Trophoblast cell (in vitro differentiated cells and primary cell): ENCODE measurements around the gene CIT.
"Not testable (repeated sequence)": the region's sequence is repeated elsewhere in the genome, so short reads cannot be mapped to it uniquely, and the experiment has no call there.

Experiments
- DNase-seq, 2 donors: peaks; one replicate each; pipeline ENCODE4 v3.0.0-alpha.2; 2016
- H2AFZ ChIP-seq: 2 replicates; pipeline ENCODE4 v1.6.1; 2013; ENCODE audit warnings: low read length, moderate library complexity, mild to moderate bottlenecking; ENCODE audit not compliant: insufficient read depth, poor library complexity
- H2AK5ac ChIP-seq: 2 replicates; pipeline ENCODE4 v1.6.1; 2013; ENCODE audit warnings: mild to moderate bottlenecking, low read length
- H2BK120ac ChIP-seq: 2 replicates; pipeline ENCODE4 v1.6.1; 2013; ENCODE audit warnings: low read length, mild to moderate bottlenecking, moderate library complexity; ENCODE audit not compliant: insufficient read depth, poor library complexity
- H2BK12ac ChIP-seq: 2 replicates; pipeline ENCODE4 v1.6.1; 2013; ENCODE audit warnings: mild to moderate bottlenecking, low read length, moderate library complexity
- H2BK5ac ChIP-seq: 2 replicates; pipeline ENCODE4 v1.6.1; 2013; ENCODE audit warnings: low read length, low read depth, moderate library complexity, mild to moderate bottlenecking; ENCODE audit not compliant: poor library complexity
- H3K14ac ChIP-seq: 2 replicates; pipeline ENCODE4 v1.6.1; 2013; ENCODE audit warnings: mild to moderate bottlenecking, low read length
- H3K18ac ChIP-seq: 2 replicates; pipeline ENCODE4 v1.6.1; 2013; ENCODE audit warnings: mild to moderate bottlenecking, low read length
- H3K23ac ChIP-seq: 2 replicates; pipeline ENCODE4 v1.6.1; 2013; ENCODE audit warnings: low read length
- H3K27ac ChIP-seq: 2 replicates; pipeline ENCODE4 v1.5.1; 2013; ENCODE audit warnings: low read depth, mild to moderate bottlenecking, inconsistent platforms, low read length, moderate library complexity
- H3K27me3 ChIP-seq: 2 replicates; pipeline ENCODE4 v1.6.1; 2013; ENCODE audit warnings: inconsistent platforms, mild to moderate bottlenecking, low read length, moderate library complexity; ENCODE audit not compliant: insufficient read depth
- H3K36me3 ChIP-seq, 2 experiments: 1 replicate in 1 of 2; 2 replicates in 1 of 2; pipeline ENCODE4 v1.6.1; 2013; ENCODE audit warnings: low read length in 2 of 2, mild to moderate bottlenecking in 2 of 2, moderate library complexity in 1 of 2; ENCODE audit not compliant: insufficient read depth in 2 of 2, control insufficient read depth in 1 of 2
- H3K4ac ChIP-seq: 2 replicates; pipeline ENCODE4 v1.6.1; 2013; ENCODE audit warnings: low read depth, mild to moderate bottlenecking, low read length, moderate library complexity
- H3K4me1 ChIP-seq, 2 experiments: 1 replicate in 1 of 2; 2 replicates in 1 of 2; pipeline ENCODE4 v1.6.1; 2013; ENCODE audit warnings: low read length in 2 of 2, mild to moderate bottlenecking in 2 of 2, moderate library complexity in 1 of 2; ENCODE audit not compliant: insufficient read depth in 2 of 2, control insufficient read depth in 1 of 2
- H3K4me2 ChIP-seq: 2 replicates; pipeline ENCODE4 v1.6.1; 2013; ENCODE audit warnings: inconsistent platforms, mild to moderate bottlenecking, low read length, moderate library complexity
- H3K4me3 ChIP-seq: 2 replicates; pipeline ENCODE4 v1.5.1; 2013; ENCODE audit warnings: mild to moderate bottlenecking, low read depth, low read length, inconsistent platforms
- H3K79me1 ChIP-seq: one replicate; pipeline ENCODE4 v1.6.1; 2013; ENCODE audit warnings: low read length
- H3K79me2 ChIP-seq: 2 replicates; pipeline ENCODE4 v1.6.1; 2013; ENCODE audit warnings: low read length, mild to moderate bottlenecking; ENCODE audit not compliant: control insufficient read depth, insufficient read depth, poor library complexity
- H3K9ac ChIP-seq: 2 replicates; pipeline ENCODE4 v1.6.1; 2013; ENCODE audit warnings: mild to moderate bottlenecking, low read length
- H3K9me3 ChIP-seq: 2 replicates; pipeline ENCODE4 v1.6.1; 2013; ENCODE audit warnings: low read depth, mild to moderate bottlenecking, control low read depth, inconsistent platforms, low read length; ENCODE audit not compliant: insufficient read depth
- H4K12ac ChIP-seq: 2 replicates; pipeline ENCODE4 v1.6.1; 2013; ENCODE audit warnings: low read depth, mild to moderate bottlenecking, low read length, moderate library complexity
- H4K8ac ChIP-seq: 2 replicates; pipeline ENCODE4 v1.6.1; 2013; ENCODE audit warnings: low read depth, mild to moderate bottlenecking, low read length, moderate library complexity
- H4K91ac ChIP-seq: one replicate; pipeline ENCODE4 v1.6.1; 2013; ENCODE audit warnings: low read depth, mild to moderate bottlenecking, low read length, moderate library complexity
- WGBS: extraction: QIAGEN DNeasy Blood & Tissue Kit; methylation state at CpG from one replicate; pipeline ENCODE4 v1.1.7; 2013; ENCODE audit warnings: missing lambda C conversion rate; ENCODE audit not compliant: insufficient read length, insufficient coverage; ENCODE audit errors: extremely low coverage; 5-methylcytosine and 5-hydroxymethylcytosine counted together

Gene CIT

DNA sequence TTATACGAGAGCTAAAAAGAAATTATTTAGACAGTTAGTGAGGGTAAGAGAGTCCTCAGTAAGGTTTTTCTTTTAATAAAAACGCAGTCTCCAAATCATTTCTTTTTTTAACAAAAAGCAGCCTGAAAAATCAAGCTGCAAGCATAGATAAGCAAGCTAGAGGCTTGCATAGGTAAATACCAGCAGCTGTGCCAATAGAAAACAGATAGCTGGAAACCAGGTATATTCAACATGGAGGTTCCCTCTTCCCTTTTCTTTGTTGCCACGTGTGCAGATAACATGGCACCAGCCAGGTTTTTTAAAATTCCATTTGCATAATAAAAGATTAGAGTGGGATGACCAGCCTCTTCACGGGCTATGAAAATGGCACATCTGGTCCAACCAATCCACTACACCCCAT lies 215.2 kb downstream of the CIT start:
- no peak overlapping the region for H4K8ac ChIP-seq
- H2BK5ac ChIP-seq, result no peak overlapping the region
- no CpG with 5 or more reads among the region's 4 CpGs for WGBS

DNA sequence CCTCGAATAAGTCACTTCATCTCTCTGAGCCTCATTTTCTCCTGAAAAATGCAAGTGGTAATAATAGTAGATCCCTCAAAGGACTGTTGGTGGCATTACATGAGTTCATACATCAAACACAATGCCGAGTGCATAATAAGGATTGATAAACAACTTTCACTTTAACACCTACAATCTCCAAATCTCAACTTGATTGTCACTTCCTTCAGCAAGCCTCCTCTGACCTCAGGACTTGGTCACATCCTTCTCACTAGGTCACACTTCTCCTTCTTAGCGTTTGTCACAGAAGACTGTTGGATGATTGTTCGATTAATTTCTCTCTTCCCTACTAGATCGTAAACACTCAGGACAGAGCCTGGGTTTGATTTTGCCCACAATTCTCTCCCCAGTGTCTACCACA lies 217.0 kb downstream of the CIT start:
- Histone ChIP-seq H4K12ac (no peak overlapping the region), H3K18ac (no peak overlapping the region), H3K36me3 (no peaks in the 10 kb centered on the region), H3K4me3 (no peak overlapping the region), H3K79me1 (no peaks in the 10 kb centered on the region), H3K4me1 (no peaks in the 10 kb centered on the region), H3K27me3 (no peaks in the 10 kb centered on the region), H3K9ac (no peak overlapping the region), H3K4me2 (no peak overlapping the region), H2BK12ac (no peak overlapping the region), H3K23ac (no peak overlapping the region), H3K27ac (no peak overlapping the region), H4K91ac (no peak overlapping the region), H2AK5ac (no peak overlapping the region), H2BK120ac (no peak overlapping the region), H3K4ac (no peak overlapping the region), H2AFZ (no peak overlapping the region), H3K79me2 (no peaks in the 10 kb centered on the region), H3K9me3 (no peaks in the 10 kb centered on the region), H3K14ac (no peak overlapping the region), H4K8ac (no peak overlapping the region), H2BK5ac (no peak overlapping the region)
- DNase-seq, result no peak
- WGBS, result no CpG with 5 or more reads among the region's 5 CpGs

More for the DNA sequence above, 215.2 kb downstream of the CIT start:
- Histone ChIP-seq H3K4me1 (no peaks in the 10 kb centered on the region), H3K4me3 (no peak overlapping the region), H2BK120ac (no peak overlapping the region), H3K4me2 (no peak overlapping the region), H3K79me2 (no peaks in the 10 kb centered on the region), H3K14ac (no peak overlapping the region), H3K79me1 (no peaks in the 10 kb centered on the region), H3K9me3 (no peaks in the 10 kb centered on the region), H3K27ac (no peak overlapping the region), H3K36me3 (no peaks in the 10 kb centered on the region), H3K4ac (no peak overlapping the region), H4K91ac (no peak overlapping the region), H3K9ac (no peak overlapping the region), H3K23ac (no peak overlapping the region), H2AK5ac (no peak overlapping the region), H2BK12ac (no peak overlapping the region), H3K27me3 (no peaks in the 10 kb centered on the region), H4K12ac (no peak overlapping the region), H3K18ac (no peak overlapping the region), H2AFZ (no peak overlapping the region)
- no peak for DNase-seq

DNA sequence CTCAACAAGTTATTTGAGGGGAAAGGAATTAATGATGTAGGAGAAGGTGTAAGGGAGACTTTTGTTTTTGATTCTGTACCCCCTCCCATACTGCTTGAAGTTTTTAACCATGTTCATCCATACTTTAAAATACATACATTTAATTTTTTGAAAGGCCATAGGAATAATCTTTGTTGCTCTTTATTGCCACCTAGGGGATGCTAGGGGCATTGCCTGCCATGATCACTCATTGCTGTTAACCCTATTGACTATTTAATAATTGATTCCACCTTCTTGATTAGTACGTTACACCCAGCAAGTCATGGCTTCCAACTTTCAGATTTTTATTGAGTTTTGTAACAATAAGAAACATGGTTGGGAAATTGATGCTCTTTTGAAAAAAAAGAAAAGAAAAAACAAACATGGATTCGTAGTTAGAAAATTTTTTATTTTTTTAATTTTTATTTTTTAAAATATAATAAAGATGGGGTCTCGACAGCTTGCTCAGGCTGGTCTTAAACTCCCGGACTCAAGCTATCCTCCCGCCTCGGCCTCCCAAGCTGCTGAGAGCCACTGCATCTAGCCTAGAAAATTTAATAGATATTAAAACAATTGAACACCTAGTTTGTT lies 217.7 kb downstream of the CIT start:
- no peak overlapping the region for H4K12ac ChIP-seq
- H3K79me2 ChIP-seq, result no peaks in the 10 kb centered on the region
- H3K4me1 ChIP-seq, result no peaks in the 10 kb centered on the region
- no peak overlapping the region for H4K8ac ChIP-seq
- H3K9me3 ChIP-seq, result no peaks in the 10 kb centered on the region
- no peak overlapping the region for H4K91ac ChIP-seq
- H3K79me1 ChIP-seq, result no peaks in the 10 kb centered on the region
- no peak overlapping the region for H2BK5ac ChIP-seq
- no peak overlapping the region for H3K14ac ChIP-seq
- no peak overlapping the region for H2BK120ac ChIP-seq
- H2AFZ ChIP-seq, result no peak overlapping the region
- H3K4ac ChIP-seq, result no peak overlapping the region
- H2BK12ac ChIP-seq, result no peak overlapping the region
- no peak overlapping the region for H2AK5ac ChIP-seq
- no peak overlapping the region for H3K18ac ChIP-seq
- H3K36me3 ChIP-seq, result no peaks in the 10 kb centered on the region
- H3K27ac ChIP-seq, result no peak overlapping the region
- H3K9ac ChIP-seq, result no peak overlapping the region
- no peak overlapping the region for H3K23ac ChIP-seq
- DNase-seq, result peak; percentile 30 to 82
- no peak overlapping the region for H3K4me2 ChIP-seq
- no peaks in the 10 kb centered on the region for H3K27me3 ChIP-seq
- H3K4me3 ChIP-seq, result no peak overlapping the region
- no CpG with 5 or more reads among the region's 6 CpGs for WGBS

- not testable (repeated sequence) for H4K12ac ChIP-seq, H3K14ac ChIP-seq, H4K8ac ChIP-seq, H3K36me3 ChIP-seq, H2BK120ac ChIP-seq, H3K4me1 ChIP-seq, H3K4ac ChIP-seq, H3K9ac ChIP-seq, H3K27ac ChIP-seq, H2AFZ ChIP-seq, H2BK12ac ChIP-seq, H3K18ac ChIP-seq, H2BK5ac ChIP-seq, H3K4me2 ChIP-seq, H2AK5ac ChIP-seq, H3K4me3 ChIP-seq, H3K79me2 ChIP-seq, H4K91ac ChIP-seq, H3K23ac ChIP-seq, H3K79me1 ChIP-seq, H3K9me3 ChIP-seq, DNase-seq, H3K27me3 ChIP-seq
- WGBS, result no CpG with 5 or more reads among the region's 6 CpGs
Measured at GRCh38 chr12:119658166-119658565, 219.0 kb downstream of the CIT start.
